ENCODE results near the gene COPB1.

COPB1 gene

DNA sequence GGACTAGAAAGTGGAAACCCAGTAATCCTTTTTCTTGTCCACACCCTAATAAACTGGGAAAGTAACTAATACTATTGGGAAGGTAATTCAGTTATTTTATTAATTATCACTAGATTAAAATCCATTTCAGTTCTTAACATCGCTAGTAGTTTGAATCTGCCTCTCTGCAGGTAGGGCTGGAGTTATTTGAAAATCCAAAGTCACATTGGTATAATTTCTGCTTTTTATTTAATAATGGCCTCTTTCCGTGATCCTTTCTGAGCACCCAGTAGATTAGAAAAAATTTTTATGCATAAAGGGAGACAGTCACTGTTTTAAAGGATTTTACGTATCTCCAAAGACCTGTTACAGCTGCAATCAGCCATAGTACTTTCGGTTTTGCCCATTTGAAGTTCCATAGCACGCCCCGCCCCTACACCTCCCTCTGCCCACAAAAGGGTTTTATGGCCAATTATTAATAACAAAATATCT, 605 bp upstream of the COPB1 start:
- H3K4me1 ChIP-seq (ENCODE audit: control insufficient read depth, insufficient read depth, low read length), result peaks cover 8% of the 10 kb centered on the region
- peak overlapping the region; percentile 77 for H3K9ac ChIP-seq (ENCODE audit: low read length)
- H3K27me3 ChIP-seq (ENCODE audit: control insufficient read depth, insufficient read depth, low read length), result no peaks in the 10 kb centered on the region
- H3K27ac ChIP-seq (ENCODE audit: low read depth, low read length), result peak overlapping the region; percentile 91
- H3K36me3 ChIP-seq (ENCODE audit: control insufficient read depth, insufficient read depth, low read length), result no peaks in the 10 kb centered on the region
- H3K4me3 ChIP-seq (ENCODE audit: low read length), result peak overlapping the region; percentile 91

DNA sequence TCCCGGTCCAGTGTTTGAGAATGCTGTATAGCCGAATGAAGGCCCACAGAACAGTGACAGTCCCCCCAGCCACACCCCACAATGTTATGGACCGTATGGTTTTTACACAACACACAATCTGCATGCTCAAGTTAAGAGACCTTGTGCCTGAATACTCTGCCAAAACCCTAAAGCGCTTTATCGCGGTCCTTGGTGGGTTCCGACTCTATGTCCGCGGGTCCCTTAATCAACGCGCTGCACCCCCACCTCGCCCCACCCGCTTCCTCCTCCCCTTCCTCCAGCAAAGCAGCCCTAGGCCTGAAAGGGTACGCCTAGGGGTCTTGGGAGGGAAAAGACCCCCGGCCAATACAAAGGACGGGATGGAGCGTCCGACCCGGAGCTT, 442 bp downstream of the COPB1 start:
- H3K9ac ChIP-seq (ENCODE audit: low read length), result peak overlapping the region; percentile 78

DNA sequence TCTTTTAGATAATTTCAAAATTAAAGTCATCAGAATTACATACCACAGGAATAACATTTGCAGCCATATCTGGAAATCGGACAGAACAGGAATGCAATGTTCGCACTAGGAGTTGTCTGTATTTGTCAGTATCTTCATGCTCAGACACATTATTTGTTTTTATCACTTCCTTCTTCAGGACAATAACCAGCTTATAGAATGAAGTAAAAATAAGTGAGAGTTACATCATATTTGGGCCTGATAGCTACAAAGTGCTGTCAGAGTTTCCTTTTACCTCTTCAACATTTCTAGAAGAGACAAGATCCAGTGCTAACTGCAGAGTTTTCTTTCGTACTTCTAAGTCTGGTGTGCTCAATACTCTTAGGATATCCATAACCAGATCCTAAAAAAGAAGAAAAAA, 18.9 kb downstream of the COPB1 start:
- no peak overlapping the region for H3K9ac ChIP-seq (ENCODE audit: low read length)
- no peaks in the 10 kb centered on the region for H3K27me3 ChIP-seq (ENCODE audit: control insufficient read depth, insufficient read depth, low read length)
- no peak overlapping the region for H3K27ac ChIP-seq (ENCODE audit: low read depth, low read length)
- peaks cover 34% of the 10 kb centered on the region for H3K36me3 ChIP-seq (ENCODE audit: control insufficient read depth, insufficient read depth, low read length)
- no peaks in the 10 kb centered on the region for H3K4me1 ChIP-seq (ENCODE audit: control insufficient read depth, insufficient read depth, low read length)
- no peak overlapping the region for H3K4me3 ChIP-seq (ENCODE audit: low read length)

More for the DNA sequence above, 442 bp downstream of the COPB1 start:
- peaks cover 8% of the 10 kb centered on the region for H3K4me1 ChIP-seq (ENCODE audit: control insufficient read depth, insufficient read depth, low read length)
- peak overlapping the region; percentile 91 for H3K4me3 ChIP-seq (ENCODE audit: low read length)
- peak overlapping the region; percentile 91 for H3K27ac ChIP-seq (ENCODE audit: low read depth, low read length)
- no peaks in the 10 kb centered on the region for H3K27me3 ChIP-seq (ENCODE audit: control insufficient read depth, insufficient read depth, low read length)
- H3K36me3 ChIP-seq (ENCODE audit: control insufficient read depth, insufficient read depth, low read length), result peaks cover 1% of the 10 kb centered on the region

- Histone ChIP-seq H3K9ac (ENCODE audit: low read length) (no peak overlapping the region), H3K27ac (ENCODE audit: low read depth, low read length) (no peak overlapping the region), H3K36me3 (ENCODE audit: control insufficient read depth, insufficient read depth, low read length) (peaks cover 43% of the 10 kb centered on the region), H3K4me1 (ENCODE audit: control insufficient read depth, insufficient read depth, low read length) (no peaks in the 10 kb centered on the region), H3K4me3 (ENCODE audit: low read length) (no peak overlapping the region), H3K27me3 (ENCODE audit: control insufficient read depth, insufficient read depth, low read length) (no peaks in the 10 kb centered on the region)
These were observed 28.5 kb downstream of the COPB1 start for GRCh38 chr11:14471127-14471526.

GRCh38 chr11:14463623-14464022, 36.0 kb downstream of the COPB1 start:
- no peak overlapping the region for H3K4me3 ChIP-seq (ENCODE audit: low read length)
- H3K27ac ChIP-seq (ENCODE audit: low read depth, low read length), result no peak overlapping the region
- H3K9ac ChIP-seq (ENCODE audit: low read length), result no peak overlapping the region
- H3K27me3 ChIP-seq (ENCODE audit: control insufficient read depth, insufficient read depth, low read length), result no peaks in the 10 kb centered on the region
- H3K36me3 ChIP-seq (ENCODE audit: control insufficient read depth, insufficient read depth, low read length), result peaks cover 38% of the 10 kb centered on the region
- no peaks in the 10 kb centered on the region for H3K4me1 ChIP-seq (ENCODE audit: control insufficient read depth, insufficient read depth, low read length)

- Histone ChIP-seq H3K9ac (ENCODE audit: low read length) (no peak overlapping the region), H3K36me3 (ENCODE audit: control insufficient read depth, insufficient read depth, low read length) (peaks cover 26% of the 10 kb centered on the region), H3K4me3 (ENCODE audit: low read length) (no peak overlapping the region), H3K27ac (ENCODE audit: low read depth, low read length) (no peak overlapping the region), H3K27me3 (ENCODE audit: control insufficient read depth, insufficient read depth, low read length) (no peaks in the 10 kb centered on the region), H3K4me1 (ENCODE audit: control insufficient read depth, insufficient read depth, low read length) (no peaks in the 10 kb centered on the region)
These were observed 39.5 kb downstream of the COPB1 start for GRCh38 chr11:14460147-14460546.

DNA sequence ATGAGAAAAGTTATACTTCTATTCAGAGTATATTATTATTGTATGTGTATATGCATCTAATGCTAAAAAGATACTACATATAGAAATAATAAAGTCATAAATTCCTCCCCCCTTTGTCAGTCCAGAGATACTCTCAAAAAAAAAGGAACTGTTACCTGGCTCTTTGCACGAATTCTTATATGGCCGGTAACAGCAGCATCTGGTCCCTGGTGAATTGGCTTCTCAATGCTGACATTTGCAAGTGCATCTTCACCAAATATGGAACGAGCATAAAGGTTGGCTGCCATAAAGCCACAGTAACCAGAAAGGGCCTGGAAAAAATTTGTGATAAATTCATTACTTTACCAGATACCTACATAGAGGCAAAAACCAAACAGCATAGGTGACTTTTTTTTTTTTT, 41.2 kb downstream of the COPB1 start:
- no peak overlapping the region for H3K27ac ChIP-seq (ENCODE audit: low read depth, low read length)
- H3K4me1 ChIP-seq (ENCODE audit: control insufficient read depth, insufficient read depth, low read length), result no peaks in the 10 kb centered on the region
- peaks cover 11% of the 10 kb centered on the region for H3K36me3 ChIP-seq (ENCODE audit: control insufficient read depth, insufficient read depth, low read length)
- no peak overlapping the region for H3K4me3 ChIP-seq (ENCODE audit: low read length)
- H3K9ac ChIP-seq (ENCODE audit: low read length), result no peak overlapping the region
- H3K27me3 ChIP-seq (ENCODE audit: control insufficient read depth, insufficient read depth, low read length), result no peaks in the 10 kb centered on the region

- Histone ChIP-seq H3K36me3 (ENCODE audit: control insufficient read depth, insufficient read depth, low read length) (peaks cover 7% of the 10 kb centered on the region), H3K27ac (ENCODE audit: low read depth, low read length) (no peak overlapping the region), H3K9ac (ENCODE audit: low read length) (no peak overlapping the region), H3K4me3 (ENCODE audit: low read length) (no peak overlapping the region), H3K4me1 (ENCODE audit: control insufficient read depth, insufficient read depth, low read length) (no peaks in the 10 kb centered on the region), H3K27me3 (ENCODE audit: control insufficient read depth, insufficient read depth, low read length) (no peaks in the 10 kb centered on the region)
These were observed 43.8 kb downstream of the COPB1 start for GRCh38 chr11:14455648-14456430.

DNA sequence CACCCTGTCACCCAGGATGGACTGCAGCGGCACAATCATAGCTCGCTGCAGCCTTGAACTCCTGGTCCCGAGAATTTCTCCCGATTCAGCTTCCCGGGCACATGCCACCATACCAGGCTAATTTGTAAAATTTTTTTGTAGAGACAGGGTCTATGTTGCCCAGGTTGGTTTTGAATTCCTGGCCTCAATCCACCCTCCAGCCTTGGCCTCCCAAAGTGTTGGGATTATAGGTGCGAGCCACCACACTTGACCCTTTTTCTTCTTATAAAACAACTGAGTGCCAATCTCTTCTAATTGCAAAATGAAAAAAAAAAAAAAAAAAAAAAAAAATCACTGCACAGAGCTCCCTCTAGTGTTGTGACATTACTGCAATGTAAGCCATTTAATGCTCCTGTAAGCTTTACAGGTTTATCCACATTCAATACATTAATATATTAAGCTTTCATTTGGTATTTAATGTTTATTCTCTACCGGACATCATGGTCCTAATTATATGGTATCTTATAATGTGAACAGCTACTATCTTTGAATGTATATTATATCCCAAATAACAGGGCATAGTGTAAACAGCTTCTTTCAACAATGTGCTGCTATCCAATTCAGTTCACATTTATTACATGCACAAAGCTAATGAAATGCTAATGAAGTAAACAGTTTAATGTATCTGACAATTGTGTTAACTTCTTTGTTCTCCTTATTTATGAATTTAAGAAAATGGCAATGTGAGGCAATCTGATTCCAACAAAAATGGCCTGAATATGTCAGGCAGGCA, 44.6 kb downstream of the COPB1 start:
- H3K36me3 ChIP-seq (ENCODE audit: control insufficient read depth, insufficient read depth, low read length), result peaks cover 6% of the 10 kb centered on the region

GRCh38 chr11:14451825-14452224, 47.8 kb downstream of the COPB1 start:
- no peak overlapping the region for H3K4me3 ChIP-seq (ENCODE audit: low read length)
- H3K27ac ChIP-seq (ENCODE audit: low read depth, low read length), result no peak overlapping the region

More for the DNA sequence above, 44.6 kb downstream of the COPB1 start:
- H3K27ac ChIP-seq (ENCODE audit: low read depth, low read length), result no peak overlapping the region
- no peak overlapping the region for H3K9ac ChIP-seq (ENCODE audit: low read length)
- no peaks in the 10 kb centered on the region for H3K27me3 ChIP-seq (ENCODE audit: control insufficient read depth, insufficient read depth, low read length)
- no peak overlapping the region for H3K4me3 ChIP-seq (ENCODE audit: low read length)
- H3K4me1 ChIP-seq (ENCODE audit: control insufficient read depth, insufficient read depth, low read length), result no peaks in the 10 kb centered on the region

GRCh38 chr11:14449302-14449714, 50.3 kb downstream of the COPB1 start:
- no peaks in the 10 kb centered on the region for H3K27me3 ChIP-seq (ENCODE audit: control insufficient read depth, insufficient read depth, low read length)
- no peaks in the 10 kb centered on the region for H3K36me3 ChIP-seq (ENCODE audit: control insufficient read depth, insufficient read depth, low read length)
- H3K4me1 ChIP-seq (ENCODE audit: control insufficient read depth, insufficient read depth, low read length), result no peaks in the 10 kb centered on the region
- H3K9ac ChIP-seq (ENCODE audit: low read length), result no peak overlapping the region
- H3K4me3 ChIP-seq (ENCODE audit: low read length), result no peak overlapping the region
- no peak overlapping the region for H3K27ac ChIP-seq (ENCODE audit: low read depth, low read length)

More at GRCh38 chr11:14451825-14452224, 47.8 kb downstream of the COPB1 start:
- Histone ChIP-seq H3K9ac (ENCODE audit: low read length) (no peak overlapping the region), H3K4me1 (ENCODE audit: control insufficient read depth, insufficient read depth, low read length) (no peaks in the 10 kb centered on the region), H3K27me3 (ENCODE audit: control insufficient read depth, insufficient read depth, low read length) (no peaks in the 10 kb centered on the region), H3K36me3 (ENCODE audit: control insufficient read depth, insufficient read depth, low read length) (peaks cover 2% of the 10 kb centered on the region)

DNA sequence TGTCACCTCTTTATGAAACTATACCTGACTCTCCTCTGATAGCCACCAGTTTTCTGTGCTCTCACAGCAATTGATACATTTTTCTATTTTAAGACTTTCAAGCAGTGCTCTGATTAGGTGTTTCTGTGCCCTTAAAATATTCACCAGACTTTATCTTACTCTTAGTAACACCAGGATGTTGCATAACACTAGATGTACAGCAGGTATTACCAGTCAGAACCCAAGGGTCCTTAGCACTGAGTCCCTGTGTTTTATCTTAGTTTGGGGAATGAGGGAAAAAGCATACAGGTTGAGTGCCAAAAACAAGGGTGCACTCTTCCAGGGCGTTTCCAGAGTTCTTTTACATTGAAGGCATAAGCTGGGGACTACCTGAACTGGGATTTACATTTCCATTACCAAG, 51.4 kb downstream of the COPB1 start:
- no peak overlapping the region for H3K27ac ChIP-seq (ENCODE audit: low read depth, low read length)
- no peaks in the 10 kb centered on the region for H3K27me3 ChIP-seq (ENCODE audit: control insufficient read depth, insufficient read depth, low read length)
- H3K4me3 ChIP-seq (ENCODE audit: low read length), result no peak overlapping the region
- H3K36me3 ChIP-seq (ENCODE audit: control insufficient read depth, insufficient read depth, low read length), result no peaks in the 10 kb centered on the region
- H3K9ac ChIP-seq (ENCODE audit: low read length), result no peak overlapping the region
- H3K4me1 ChIP-seq (ENCODE audit: control insufficient read depth, insufficient read depth, low read length), result no peaks in the 10 kb centered on the region

Data from rectal smooth muscle tissue (tissue), 1 donor.